ENCODE results near the gene GRID1.

The GRID1 gene

DNA sequence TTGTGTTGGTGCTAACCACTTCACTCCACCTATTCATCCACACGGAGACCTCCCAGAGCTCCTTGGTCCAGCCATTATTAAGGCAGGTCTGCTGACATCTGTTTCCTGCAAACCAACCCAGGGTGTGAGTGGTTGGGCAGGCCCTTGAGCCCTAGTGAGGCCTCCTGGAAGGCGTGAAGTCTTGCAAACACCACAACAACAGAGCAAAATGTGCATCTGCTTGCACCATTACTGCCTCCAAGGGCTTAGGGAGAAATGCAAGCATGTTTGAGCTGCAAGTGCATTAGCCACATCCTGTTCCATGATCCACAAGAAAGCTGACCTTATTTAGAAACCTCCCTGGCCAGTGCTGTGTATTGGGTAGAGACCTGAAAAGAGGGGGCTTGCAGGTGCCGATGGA lies 325.5 kb downstream of the GRID1 start:
- Histone ChIP-seq H3K4me1 (ENCODE audit: insufficient read depth, low read length, severe bottlenecking) (no peaks in the 10 kb centered on the region), H3K27ac (ENCODE audit: low read depth, low read length, poor library complexity, severe bottlenecking) (no peak overlapping the region), H3K9ac (ENCODE audit: low read length) (no peak overlapping the region), H3K27me3 (ENCODE audit: insufficient read depth, low read length) (0 out of 2 replicates have a peak, but pooled peaks cover 7% of the 10 kb centered on the region), H2AFZ (ENCODE audit: low read length) (no peak overlapping the region), H3K36me3 (ENCODE audit: insufficient read depth, low read length) (no peaks in the 10 kb centered on the region), H3K79me2 (ENCODE audit: insufficient read depth, low read length) (no peaks in the 10 kb centered on the region), H3K9me2 (ENCODE audit: low read depth, low read length) (no peaks in the 10 kb centered on the region), H3K4me3 (ENCODE audit: low read depth, low read length, poor library complexity, severe bottlenecking) (no peak overlapping the region), H3F3A (ENCODE audit: insufficient read depth, low read length) (no peaks in the 10 kb centered on the region), H4K20me1 (ENCODE audit: insufficient read depth, low read length) (no peaks in the 10 kb centered on the region), H3K4me2 (ENCODE audit: low read length) (no peak overlapping the region), H3K9me3 (ENCODE audit: low read length) (no peaks in the 10 kb centered on the region)
- no peak for TF ChIP-seq EZH2 (IDR thresholded peaks at IDR 0.05; ENCODE audit: borderline replicate concordance, low read length)
- TF ChIP-seq, protein P1, sequence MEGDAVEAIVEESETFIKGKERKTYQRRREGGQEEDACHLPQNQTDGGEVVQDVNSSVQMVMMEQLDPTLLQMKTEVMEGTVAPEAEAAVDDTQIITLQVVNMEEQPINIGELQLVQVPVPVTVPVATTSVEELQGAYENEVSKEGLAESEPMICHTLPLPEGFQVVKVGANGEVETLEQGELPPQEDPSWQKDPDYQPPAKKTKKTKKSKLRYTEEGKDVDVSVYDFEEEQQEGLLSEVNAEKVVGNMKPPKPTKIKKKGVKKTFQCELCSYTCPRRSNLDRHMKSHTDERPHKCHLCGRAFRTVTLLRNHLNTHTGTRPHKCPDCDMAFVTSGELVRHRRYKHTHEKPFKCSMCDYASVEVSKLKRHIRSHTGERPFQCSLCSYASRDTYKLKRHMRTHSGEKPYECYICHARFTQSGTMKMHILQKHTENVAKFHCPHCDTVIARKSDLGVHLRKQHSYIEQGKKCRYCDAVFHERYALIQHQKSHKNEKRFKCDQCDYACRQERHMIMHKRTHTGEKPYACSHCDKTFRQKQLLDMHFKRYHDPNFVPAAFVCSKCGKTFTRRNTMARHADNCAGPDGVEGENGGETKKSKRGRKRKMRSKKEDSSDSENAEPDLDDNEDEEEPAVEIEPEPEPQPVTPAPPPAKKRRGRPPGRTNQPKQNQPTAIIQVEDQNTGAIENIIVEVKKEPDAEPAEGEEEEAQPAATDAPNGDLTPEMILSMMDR (IDR thresholded peaks at IDR 0.05; ENCODE audit: low read length): no peak

DNA sequence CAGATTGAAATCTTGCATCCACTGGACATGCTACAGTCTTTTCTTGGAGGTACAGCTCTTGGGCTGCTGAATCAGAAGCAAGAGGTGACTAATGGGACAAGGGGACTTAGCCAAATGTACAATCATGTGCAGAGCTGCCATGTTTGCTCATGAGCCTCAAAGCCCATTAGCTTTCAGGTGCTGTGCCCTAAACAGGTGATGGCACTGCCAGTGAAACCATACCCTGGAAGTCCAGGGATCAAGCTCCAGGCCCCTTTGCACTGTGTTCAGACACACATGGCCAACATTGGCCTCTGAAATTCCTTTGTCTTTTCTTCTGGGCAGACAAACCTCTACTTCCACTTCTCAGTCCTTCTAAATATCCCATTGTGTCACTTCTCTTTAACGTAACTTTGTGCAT lies 328.2 kb downstream of the GRID1 start:
- H3K9me3 ChIP-seq (ENCODE audit: low read length): no peaks in the 10 kb centered on the region
- H4K20me1 ChIP-seq (ENCODE audit: insufficient read depth, low read length): no peaks in the 10 kb centered on the region

DNA sequence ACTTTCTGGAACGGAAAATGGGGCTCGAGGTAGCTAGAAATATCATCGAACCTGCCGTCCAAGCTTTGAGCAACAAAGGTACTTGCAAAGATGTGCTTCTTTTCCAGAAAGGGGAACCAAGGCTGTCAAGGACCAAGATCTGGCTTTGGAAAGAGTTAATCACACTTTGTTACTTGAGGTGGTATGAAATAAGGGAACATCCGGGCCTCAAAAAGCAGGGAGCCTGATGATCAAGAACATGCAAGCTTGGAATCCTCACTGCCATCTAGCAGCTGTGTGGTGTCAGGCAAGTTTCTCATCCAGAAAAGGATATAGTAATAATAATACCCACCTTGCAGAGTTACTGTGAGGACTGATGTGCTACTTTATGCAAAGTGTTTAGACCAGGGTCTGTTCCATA lies 329.5 kb downstream of the GRID1 start:
- TF ChIP-seq EZH2 (IDR thresholded peaks at IDR 0.05; ENCODE audit: borderline replicate concordance, low read length): no peak
- TF ChIP-seq, protein P1 (IDR thresholded peaks at IDR 0.05; ENCODE audit: low read length): no peak
- Histone ChIP-seq H3F3A (ENCODE audit: insufficient read depth, low read length) (no peaks in the 10 kb centered on the region), H3K4me1 (ENCODE audit: insufficient read depth, low read length, severe bottlenecking) (no peaks in the 10 kb centered on the region), H3K36me3 (ENCODE audit: insufficient read depth, low read length) (no peaks in the 10 kb centered on the region), H3K27ac (ENCODE audit: low read depth, low read length, poor library complexity, severe bottlenecking) (no peak overlapping the region), H3K9me2 (ENCODE audit: low read depth, low read length) (no peaks in the 10 kb centered on the region), H3K4me2 (ENCODE audit: low read length) (no peak overlapping the region), H2AFZ (ENCODE audit: low read length) (no peak overlapping the region), H3K9ac (ENCODE audit: low read length) (no peak overlapping the region), H3K9me3 (ENCODE audit: low read length) (no peaks in the 10 kb centered on the region), H4K20me1 (ENCODE audit: insufficient read depth, low read length) (no peaks in the 10 kb centered on the region), H3K79me2 (ENCODE audit: insufficient read depth, low read length) (no peaks in the 10 kb centered on the region), H3K4me3 (ENCODE audit: low read depth, low read length, poor library complexity, severe bottlenecking) (no peak overlapping the region), H3K27me3 (ENCODE audit: insufficient read depth, low read length) (0 out of 2 replicates have a peak, but pooled peaks cover 4% of the 10 kb centered on the region)

More for the DNA sequence above, 328.2 kb downstream of the GRID1 start:
- H3K4me1 ChIP-seq (ENCODE audit: insufficient read depth, low read length, severe bottlenecking): no peaks in the 10 kb centered on the region
- no peak overlapping the region for H3K4me2 ChIP-seq (ENCODE audit: low read length)
- H3K9ac ChIP-seq (ENCODE audit: low read length): no peak overlapping the region
- H2AFZ ChIP-seq (ENCODE audit: low read length): no peak overlapping the region
- TF ChIP-seq EZH2 (IDR thresholded peaks at IDR 0.05; ENCODE audit: borderline replicate concordance, low read length): no peak
- TF ChIP-seq, protein P1 (IDR thresholded peaks at IDR 0.05; ENCODE audit: low read length): no peak
- no peaks in the 10 kb centered on the region for H3K79me2 ChIP-seq (ENCODE audit: insufficient read depth, low read length)
- no peak overlapping the region for H3K4me3 ChIP-seq (ENCODE audit: low read depth, low read length, poor library complexity, severe bottlenecking)
- H3K9me2 ChIP-seq (ENCODE audit: low read depth, low read length): no peaks in the 10 kb centered on the region
- H3K36me3 ChIP-seq (ENCODE audit: insufficient read depth, low read length): no peaks in the 10 kb centered on the region
- H3K27ac ChIP-seq (ENCODE audit: low read depth, low read length, poor library complexity, severe bottlenecking): no peak overlapping the region
- 0 out of 2 replicates have a peak, but pooled peaks cover 4% of the 10 kb centered on the region for H3K27me3 ChIP-seq (ENCODE audit: insufficient read depth, low read length)
- H3F3A ChIP-seq (ENCODE audit: insufficient read depth, low read length): no peaks in the 10 kb centered on the region
